ENCODE results near the gene RAD51B. TPM values are rescaled to one million over a fixed set of nuclear protein-coding genes. Genes with fewer than 3 reads are reported as not detected.

Gene RAD51B
- total RNA-seq, 4 donors from 2014 or later: 14.0 to 16.4 (median 14.8) TPM

DNA sequence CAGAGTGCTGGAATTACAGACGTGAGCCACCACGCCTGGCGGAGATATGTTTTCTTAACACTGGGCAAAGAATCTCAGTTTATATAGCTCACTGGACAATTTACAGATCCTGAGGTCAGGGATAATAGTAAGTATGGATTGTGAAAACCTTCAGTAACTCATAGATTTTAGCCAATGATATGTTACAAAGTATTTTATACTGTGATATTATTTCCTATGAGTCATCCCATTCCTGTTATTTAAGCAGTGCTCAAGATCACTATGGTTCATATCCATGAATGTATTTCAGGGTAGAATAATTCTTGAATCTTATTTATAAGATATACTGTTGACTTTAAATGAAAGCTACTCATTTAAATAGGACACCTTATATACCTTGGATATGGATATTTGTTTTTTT, 107.2 kb downstream of the RAD51B start:
- Histone ChIP-seq H3K4me1 (peaks cover 0 to 4% of the 10 kb centered on the region in 2 donors), H3K4me3 (replicated peaks in 1 of 3) (no peak overlapping the region), H3K27me3 (no peaks in the 10 kb centered on the region), H3K36me3 (no peaks in the 10 kb centered on the region), H3K9me3 (no peaks in the 10 kb centered on the region), H3K27ac (no peak overlapping the region)
- no peak for TF ChIP-seq POLR2A (IDR thresholded peaks at IDR 0.05)
- no peak for TF ChIP-seq CTCF (IDR thresholded peaks at IDR 0.05)
- DNase-seq: no peak
- intact Hi-C loops (cut with DNase I): no loop called here
- 95 to 96% methylated on average over 3 of the region's 3 CpGs for WGBS, 2 donors

- intact Hi-C loops (cut with DNase I): no loop called here
- DNase-seq: no peak
- no peaks in the 10 kb centered on the region for H3K27me3 ChIP-seq
- H3K4me1 ChIP-seq: no peaks in the 10 kb centered on the region
- 72 to 96% methylated on average over 4 of the region's 4 CpGs for WGBS, 2 donors
- TF ChIP-seq POLR2A (IDR thresholded peaks at IDR 0.05) (no peak), CTCF (IDR thresholded peaks at IDR 0.05) (no peak)
- H3K27ac ChIP-seq: no peak overlapping the region
- no peak overlapping the region for H3K4me3 ChIP-seq (replicated peaks in 1 of 3)
- H3K36me3 ChIP-seq: no peaks in the 10 kb centered on the region
- H3K9me3 ChIP-seq: no peaks in the 10 kb centered on the region
Measured at GRCh38 chr14:67927244-67927643, 107.7 kb downstream of the RAD51B start.

- TF ChIP-seq CTCF (IDR thresholded peaks at IDR 0.05): no peak
- no peak for TF ChIP-seq POLR2A (IDR thresholded peaks at IDR 0.05)
- intact Hi-C loops (cut with DNase I): no loop called here
- Histone ChIP-seq H3K4me3 (replicated peaks in 1 of 3) (no peak overlapping the region), H3K9me3 (no peaks in the 10 kb centered on the region), H3K36me3 (no peaks in the 10 kb centered on the region), H3K27me3 (no peaks in the 10 kb centered on the region), H3K4me1 (no peaks in the 10 kb centered on the region), H3K27ac (no peak overlapping the region)
- WGBS, 2 donors: 93 to 94% methylated on average over 11 of the region's 11 CpGs
- no peak for DNase-seq
Measured at GRCh38 chr14:67928375-67928774, 108.8 kb downstream of the RAD51B start.

DNA sequence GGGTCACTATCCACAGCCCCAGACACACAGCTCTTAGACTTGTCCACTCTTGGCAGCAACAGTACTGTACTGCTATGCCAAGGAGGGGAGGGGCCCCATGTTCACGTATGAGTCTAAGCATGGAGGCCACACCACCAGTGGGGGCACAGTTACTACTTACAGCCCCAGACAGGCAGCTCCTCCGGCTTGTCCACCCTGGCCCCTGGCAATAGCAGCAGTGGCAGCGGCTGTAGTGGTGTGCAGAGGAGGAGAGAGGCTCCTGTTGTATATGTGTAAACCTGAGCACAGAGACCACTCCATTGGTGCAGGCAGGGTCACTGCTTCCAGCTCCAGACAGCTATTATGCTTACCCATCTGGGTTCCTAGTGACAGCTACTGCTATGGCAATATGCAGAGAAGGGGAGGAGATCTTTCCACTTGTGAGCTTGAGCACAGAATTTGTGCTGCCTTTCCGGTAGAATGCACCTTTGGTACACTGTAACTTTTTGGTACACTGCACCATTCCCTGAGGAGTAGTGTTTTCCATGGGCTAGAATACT, 113.2 kb downstream of the RAD51B start:
- no peaks in the 10 kb centered on the region for H3K9me3 ChIP-seq
- TF ChIP-seq CTCF (IDR thresholded peaks at IDR 0.05) (no peak), POLR2A (IDR thresholded peaks at IDR 0.05) (no peak)
- no peak overlapping the region for H3K27ac ChIP-seq
- H3K27me3 ChIP-seq: no peaks in the 10 kb centered on the region
- DNase-seq: no peak
- no peak overlapping the region for H3K4me3 ChIP-seq (replicated peaks in 1 of 3)
- 27 to 40% methylated on average over 1 of the region's 4 CpGs for WGBS, 2 donors
- H3K36me3 ChIP-seq: no peaks in the 10 kb centered on the region
- peaks cover 0 to 3% of the 10 kb centered on the region in 2 donors for H3K4me1 ChIP-seq
- intact Hi-C loops (cut with DNase I): loop anchor here (2.0 kb wide), 1 partner anchor 884 kb away; no protein-coding TSS in a partner anchor

DNA sequence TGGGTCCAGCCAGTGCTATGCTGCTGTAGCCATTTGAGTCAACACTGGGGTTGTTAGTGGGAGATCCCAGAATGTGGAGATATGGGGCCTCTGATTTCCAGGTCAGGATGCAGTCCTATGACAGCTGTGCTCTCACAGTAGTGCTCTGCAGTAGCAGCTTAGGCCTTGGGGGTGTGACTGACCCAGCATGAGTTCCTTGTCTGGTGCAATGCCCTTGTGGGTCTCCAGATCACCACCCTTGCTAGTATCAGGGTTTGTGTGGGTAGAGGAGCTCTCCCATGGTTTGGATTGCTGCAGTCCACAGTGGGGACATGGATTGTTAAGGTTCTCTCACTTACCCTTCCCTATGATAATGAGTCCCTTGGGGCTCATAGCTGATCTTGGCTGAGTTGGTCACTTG, 113.7 kb downstream of the RAD51B start:
- H3K27me3 ChIP-seq: no peaks in the 10 kb centered on the region
- no peak for TF ChIP-seq POLR2A (IDR thresholded peaks at IDR 0.05)
- no peak for TF ChIP-seq CTCF (IDR thresholded peaks at IDR 0.05)
- no peaks in the 10 kb centered on the region for H3K9me3 ChIP-seq
- no peak overlapping the region for H3K4me3 ChIP-seq (replicated peaks in 1 of 3)
- H3K4me1 ChIP-seq: peaks cover 0 to 3% of the 10 kb centered on the region in 2 donors
- no peaks in the 10 kb centered on the region for H3K36me3 ChIP-seq
- no peak for DNase-seq
- intact Hi-C loops (cut with DNase I): loop anchor here (2.0 kb wide), 1 partner anchor 884 kb away; no protein-coding TSS in a partner anchor
- no peak overlapping the region for H3K27ac ChIP-seq

Measured in thyroid gland (tissue), 4 donors.